A549 (cell line): Measurements from ENCODE around the gene NTN1. TPM values are rescaled to one million over a fixed set of nuclear protein-coding genes. Genes with fewer than 3 reads are reported as not detected.

Experiments used
- ATAC-seq, 2 experiments: fragments of 200-7000 bp in 1 of 2; fragments of >200 bp in 1 of 2; cut with Nextera tagmentation in 1 of 2; cut with Tn5 transposase in 1 of 2; 3 replicates each; pipeline versions ENCODE4 v1.8.0 to v1.9.1; 2018 to 2020; ENCODE audit warnings: mild to moderate bottlenecking in 1 of 2, moderate library complexity in 1 of 2
- CTCF ChIA-PET: fragments of 300-600 bp; sonication (Branson Sonifier 250); formaldehyde crosslinking; extraction: SDS; loops from one replicate; lab custom pipeline; 2021; ENCODE audit warnings: antibody characterized with exemption, inconsistent platforms; lab: Yijun Ruan, JAX
- POLR2A ChIA-PET: fragments of 350-600 bp; formaldehyde crosslinking; extraction: SDS; loops from one replicate; lab custom pipeline; 2021; ENCODE audit warnings: antibody characterized with exemption, inconsistent platforms; lab: Yijun Ruan, JAX
- DNase-seq, 2 experiments: peaks; one replicate each; pipeline versions ENCODE4 v3.0.0 to v3.0.0-alpha.2; 2011 to 2016; ENCODE audit warnings: low read depth in 1 of 2, low spot score in 1 of 2
- FAIRE-seq: peaks from 2 replicates; lab custom pipeline; 2011; peaks lifted over from hg19 to GRCh38; lab: Jason Lieb, UNC
- H3K27ac ChIP-seq, 2 experiments: fragments of >200 bp; sonication (Bioruptor Twin); formaldehyde crosslinking; 3 replicates each; pipeline ENCODE4 v1.5.1; 2016 to 2017
- H3K4me1 ChIP-seq: fragments of >200 bp; sonication (Bioruptor Twin); formaldehyde crosslinking; 3 replicates; pipeline ENCODE4 v1.6.1; 2016
- H3K4me2 ChIP-seq: fragments of >200 bp; sonication (Bioruptor Twin); formaldehyde crosslinking; 3 replicates; pipeline ENCODE4 v1.6.1; 2016
- H3K4me3 ChIP-seq: fragments of >200 bp; sonication (Bioruptor Twin); formaldehyde crosslinking; 3 replicates; pipeline ENCODE4 v1.5.1; 2016
- H3K9me3 ChIP-seq: fragments of >200 bp; sonication (Bioruptor Twin); formaldehyde crosslinking; 3 replicates; pipeline ENCODE4 v1.6.1; 2016
- CBX8 ChIP-seq: fragments of 200-600 bp; sonication (generic); IDR thresholded peaks from 2 replicates; pipeline ENCODE4 v1.6.1; 2016
- CEBPB ChIP-seq, 2 experiments: fragments of >200 bp in 1 of 2; sonication (Bioruptor Twin) in 1 of 2; formaldehyde crosslinking in 1 of 2; IDR thresholded peaks; 2 replicates each; pipeline ENCODE4 v1.6.1; 2012 to 2016
- CHD2 ChIP-seq: fragments of 150-350 bp; IDR thresholded peaks from 2 replicates; pipeline ENCODE4 v1.6.1; 2014; ENCODE audit warnings: low read length; ENCODE audit not compliant: partially characterized antibody
- CHD4 ChIP-seq: fragments of 200-600 bp; sonication (generic); IDR thresholded peaks from 2 replicates; pipeline ENCODE4 v1.6.1; 2016; ENCODE audit warnings: antibody characterized with exemption, mild to moderate bottlenecking, borderline replicate concordance
- EHMT2 ChIP-seq: fragments of 200-600 bp; sonication (generic); IDR thresholded peaks from 2 replicates; pipeline ENCODE4 v1.6.1; 2016; ENCODE audit warnings: antibody characterized with exemption, low read depth, mild to moderate bottlenecking, moderate library complexity
- FOSB ChIP-seq: fragments of 250-450 bp; sonication (Bioruptor Pico); IDR thresholded peaks from 2 replicates; pipeline ENCODE4 v1.5.0; 2020; ENCODE audit warnings: mild to moderate bottlenecking, moderate library complexity
- FOSL2 ChIP-seq, 2 experiments: fragments of 450-650 bp in 1 of 2; fragments of >200 bp in 1 of 2; sonication (Bioruptor Twin) in 1 of 2; formaldehyde crosslinking; IDR thresholded peaks; 2 replicates each; pipeline versions ENCODE4 v1.5.0 to v1.6.1; 2016 to 2020; ENCODE audit warnings: mild to moderate bottlenecking in 1 of 2, moderate library complexity in 1 of 2
- HOXB13 ChIP-seq: fragments of 250-450 bp; sonication (Bioruptor Pico); IDR thresholded peaks from 2 replicates; pipeline ENCODE4 v1.5.0; 2020; ENCODE audit warnings: low read depth, mild to moderate bottlenecking, moderate library complexity
- HOXB5 ChIP-seq: fragments of 250-450 bp; sonication (Bioruptor Pico); IDR thresholded peaks from 2 replicates; pipeline ENCODE4 v1.5.0; 2020; ENCODE audit warnings: mild to moderate bottlenecking, moderate library complexity
- KDM1A ChIP-seq: fragments of 200-600 bp; sonication (generic); IDR thresholded peaks from 2 replicates; pipeline ENCODE4 v1.6.1; 2016; ENCODE audit warnings: low read depth, mild to moderate bottlenecking
- MAFK ChIP-seq: fragments of 450-650 bp; IDR thresholded peaks from 2 replicates; pipeline ENCODE4 v1.6.1; 2014; ENCODE audit not compliant: partially characterized antibody
- MYC ChIP-seq: IDR thresholded peaks from 2 replicates; pipeline ENCODE4 v1.6.1; 2012; ENCODE audit warnings: mild to moderate bottlenecking, inconsistent platforms, low read length, improper control_type of control experiment, borderline replicate concordance
- NFE2L2 ChIP-seq: fragments of 150-350 bp; conservative IDR thresholded peaks from 2 replicates; pipeline ENCODE4 v1.6.1; 2014; ENCODE audit warnings: low read length
- POLR2A ChIP-seq: IDR thresholded peaks from 2 replicates; pipeline ENCODE4 v1.6.1; 2012; ENCODE audit warnings: mild to moderate bottlenecking, low read length
- RAD21 ChIP-seq, 2 experiments: fragments of >200 bp in 1 of 2; sonication (Bioruptor Twin) in 1 of 2; formaldehyde crosslinking in 1 of 2; IDR thresholded peaks in 1 of 2; conservative IDR thresholded peaks in 1 of 2; 2 replicates in 1 of 2; 3 replicates in 1 of 2; pipeline ENCODE4 v1.6.1; 2012 to 2018; ENCODE audit warnings: inconsistent platforms in 1 of 2
- RARB ChIP-seq: fragments of 250-450 bp; sonication (Bioruptor Pico); IDR thresholded peaks from 2 replicates; pipeline ENCODE4 v1.8.0; 2021; ENCODE audit warnings: mild to moderate bottlenecking, moderate library complexity
- SMC3 ChIP-seq: fragments of >200 bp; sonication (Bioruptor Twin); formaldehyde crosslinking; IDR thresholded peaks from 3 replicates; pipeline ENCODE4 v1.6.1; 2018; ENCODE audit warnings: inconsistent platforms
- SREBF2 ChIP-seq: fragments of 450-650 bp; IDR thresholded peaks from 2 replicates; pipeline ENCODE4 v1.6.1; 2014; ENCODE audit warnings: mild to moderate bottlenecking, moderate library complexity
- ZC3H11A ChIP-seq: fragments of 450-650 bp; IDR thresholded peaks from 2 replicates; pipeline ENCODE4 v1.6.1; 2014; ENCODE audit warnings: antibody characterized with exemption, mild to moderate bottlenecking
- WGBS: methylation state at CpG from one replicate; pipeline ENCODE4 v1.1.6; 2017; ENCODE audit errors: missing lambda C conversion rate; 5-methylcytosine and 5-hydroxymethylcytosine counted together
- polyA plus RNA-seq, 4 experiments: library from polyadenylated mRNA; depleted of rRNA in 3 of 4; stranded (reverse); fragments of >200 nt; fragmentation: RNase III in 1 of 4; extraction: RNeasy Plus Mini Kit Qiagen cat#74134 plus additional on column Dnase treatment in 1 of 4; gene quantifications; 2 replicates in 3 of 4; 3 replicates in 1 of 4; pipeline ENCODE4 v1.2.3, GENCODE V29; 2011 to 2017
- TF ChIP-seq, protein P1 (sequence below): IDR thresholded peaks from 2 replicates; pipeline ENCODE4 v1.6.1; 2012
- TF ChIP-seq, protein P2 (sequence below): IDR thresholded peaks from 2 replicates; pipeline ENCODE4 v1.6.1; 2012; ENCODE audit warnings: low read depth, borderline replicate concordance
- TF ChIP-seq, protein P3 (sequence below): IDR thresholded peaks from 2 replicates; pipeline ENCODE4 v1.6.1; 2012
- TF ChIP-seq, protein P4 (sequence below): fragments of >200 bp; sonication (Bioruptor Twin); formaldehyde crosslinking; IDR thresholded peaks from 2 replicates; pipeline ENCODE4 v1.6.1; 2016
- TF ChIP-seq, protein P5 (sequence below): fragments of >200 bp; sonication (Bioruptor Twin); formaldehyde crosslinking; IDR thresholded peaks from 3 replicates; pipeline ENCODE4 v1.5.1; 2016
- TF ChIP-seq, protein P6 (sequence below): fragments of 250-450 bp; sonication (Bioruptor Pico); IDR thresholded peaks from 2 replicates; pipeline ENCODE4 v1.5.0; 2021; ENCODE audit warnings: mild to moderate bottlenecking, moderate library complexity, borderline replicate concordance

The NTN1 gene
- polyA plus RNA-seq, 2 of the 4 experiments (the other 2 are of a cell fraction), result 0.12 to 0.13 TPM

DNA sequence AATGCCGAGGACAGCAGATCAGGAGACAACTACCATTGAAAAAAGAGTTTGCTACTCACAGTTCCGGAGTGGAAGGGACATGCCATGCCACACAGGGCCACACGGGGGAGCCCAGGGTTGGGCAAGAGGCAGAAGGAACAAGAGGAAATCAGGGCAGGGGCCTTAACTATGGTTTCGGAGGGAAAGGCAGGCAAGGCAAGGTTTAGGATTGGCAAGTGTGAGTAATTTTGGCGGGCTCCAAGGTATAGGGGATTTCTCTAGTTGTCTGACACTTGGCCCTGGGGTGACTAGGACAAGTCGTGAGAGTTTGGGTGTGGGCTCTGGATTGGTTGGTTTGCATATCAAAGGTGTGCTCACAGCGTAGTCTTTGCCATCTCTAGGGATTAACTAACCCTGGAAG is 27.0 kb upstream of the NTN1 start:
- 19% methylated on average over 7 of the region's 7 CpGs for whole genome bisulfite sequencing
- H3K4me2 ChIP-seq, result no peak overlapping the region
- DNase-seq (peak in 1 of 2 experiments; percentile 62), ATAC-seq (peak; percentile 58 to 73; a peak in 4 of 6 replicates), FAIRE-seq (no peak)
- H3K4me3 ChIP-seq, result no peak overlapping the region
- H3K27ac ChIP-seq, result no peak overlapping the region
- ChIA-PET CTCF (interaction anchor here (0.7 to 7.7 kb wide), 4 partner anchors 11 to 560 kb away, joined by 3 to 158 read pairs (median 32); no protein-coding TSS in a partner anchor), POLR2A (no interaction called here)
- H3K9me3 ChIP-seq, result no peaks in the 10 kb centered on the region
- no peaks in the 10 kb centered on the region for H3K4me1 ChIP-seq
- TF ChIP-seq CBX8 (no peak), NFE2L2 (no peak), FOSB (CRISPR knock-in tag) (no peak), MAFK (no peak), HOXB13 (no peak), HOXB5 (CRISPR knock-in tag) (no peak), ZC3H11A (no peak), CHD2 (no peak), POLR2A (no peak), SREBF2 (no peak), EHMT2 (no peak), MYC (no peak), SMC3 (peak; percentile 58), CEBPB (IDR thresholded peaks at IDR 0.05) (0 out of 4 replicates have a peak, but pooled peaks of 1 of the 2 experiments have one; percentile 29), KDM1A (no peak), RARB (no peak), CHD4 (no peak), RAD21 (conservative IDR thresholded peaks at IDR 0.05 in 1 of 2, IDR thresholded peaks at IDR 0.05 in 1 of 2) (peak; percentile 57 to 65), FOSL2 (IDR thresholded peaks at IDR 0.05) (no peak), FOSL2 (CRISPR knock-in tag; IDR thresholded peaks at IDR 0.05) (no peak)
- TF ChIP-seq, protein P1, sequence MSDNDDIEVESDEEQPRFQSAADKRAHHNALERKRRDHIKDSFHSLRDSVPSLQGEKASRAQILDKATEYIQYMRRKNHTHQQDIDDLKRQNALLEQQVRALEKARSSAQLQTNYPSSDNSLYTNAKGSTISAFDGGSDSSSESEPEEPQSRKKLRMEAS, result no peak
- TF ChIP-seq, protein P2, sequence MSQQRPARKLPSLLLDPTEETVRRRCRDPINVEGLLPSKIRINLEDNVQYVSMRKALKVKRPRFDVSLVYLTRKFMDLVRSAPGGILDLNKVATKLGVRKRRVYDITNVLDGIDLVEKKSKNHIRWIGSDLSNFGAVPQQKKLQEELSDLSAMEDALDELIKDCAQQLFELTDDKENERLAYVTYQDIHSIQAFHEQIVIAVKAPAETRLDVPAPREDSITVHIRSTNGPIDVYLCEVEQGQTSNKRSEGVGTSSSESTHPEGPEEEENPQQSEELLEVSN, result no peak
- TF ChIP-seq, protein P3, sequence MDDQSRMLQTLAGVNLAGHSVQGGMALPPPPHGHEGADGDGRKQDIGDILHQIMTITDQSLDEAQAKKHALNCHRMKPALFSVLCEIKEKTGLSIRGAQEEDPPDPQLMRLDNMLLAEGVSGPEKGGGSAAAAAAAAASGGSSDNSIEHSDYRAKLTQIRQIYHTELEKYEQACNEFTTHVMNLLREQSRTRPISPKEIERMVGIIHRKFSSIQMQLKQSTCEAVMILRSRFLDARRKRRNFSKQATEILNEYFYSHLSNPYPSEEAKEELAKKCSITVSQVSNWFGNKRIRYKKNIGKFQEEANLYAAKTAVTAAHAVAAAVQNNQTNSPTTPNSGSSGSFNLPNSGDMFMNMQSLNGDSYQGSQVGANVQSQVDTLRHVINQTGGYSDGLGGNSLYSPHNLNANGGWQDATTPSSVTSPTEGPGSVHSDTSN, result no peak
- TF ChIP-seq, protein P4, sequence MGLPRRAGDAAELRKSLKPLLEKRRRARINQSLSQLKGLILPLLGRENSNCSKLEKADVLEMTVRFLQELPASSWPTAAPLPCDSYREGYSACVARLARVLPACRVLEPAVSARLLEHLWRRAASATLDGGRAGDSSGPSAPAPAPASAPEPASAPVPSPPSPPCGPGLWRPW, result no peak
- TF ChIP-seq, protein P5, sequence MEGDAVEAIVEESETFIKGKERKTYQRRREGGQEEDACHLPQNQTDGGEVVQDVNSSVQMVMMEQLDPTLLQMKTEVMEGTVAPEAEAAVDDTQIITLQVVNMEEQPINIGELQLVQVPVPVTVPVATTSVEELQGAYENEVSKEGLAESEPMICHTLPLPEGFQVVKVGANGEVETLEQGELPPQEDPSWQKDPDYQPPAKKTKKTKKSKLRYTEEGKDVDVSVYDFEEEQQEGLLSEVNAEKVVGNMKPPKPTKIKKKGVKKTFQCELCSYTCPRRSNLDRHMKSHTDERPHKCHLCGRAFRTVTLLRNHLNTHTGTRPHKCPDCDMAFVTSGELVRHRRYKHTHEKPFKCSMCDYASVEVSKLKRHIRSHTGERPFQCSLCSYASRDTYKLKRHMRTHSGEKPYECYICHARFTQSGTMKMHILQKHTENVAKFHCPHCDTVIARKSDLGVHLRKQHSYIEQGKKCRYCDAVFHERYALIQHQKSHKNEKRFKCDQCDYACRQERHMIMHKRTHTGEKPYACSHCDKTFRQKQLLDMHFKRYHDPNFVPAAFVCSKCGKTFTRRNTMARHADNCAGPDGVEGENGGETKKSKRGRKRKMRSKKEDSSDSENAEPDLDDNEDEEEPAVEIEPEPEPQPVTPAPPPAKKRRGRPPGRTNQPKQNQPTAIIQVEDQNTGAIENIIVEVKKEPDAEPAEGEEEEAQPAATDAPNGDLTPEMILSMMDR, result peak; percentile 51
- TF ChIP-seq, protein P6, sequence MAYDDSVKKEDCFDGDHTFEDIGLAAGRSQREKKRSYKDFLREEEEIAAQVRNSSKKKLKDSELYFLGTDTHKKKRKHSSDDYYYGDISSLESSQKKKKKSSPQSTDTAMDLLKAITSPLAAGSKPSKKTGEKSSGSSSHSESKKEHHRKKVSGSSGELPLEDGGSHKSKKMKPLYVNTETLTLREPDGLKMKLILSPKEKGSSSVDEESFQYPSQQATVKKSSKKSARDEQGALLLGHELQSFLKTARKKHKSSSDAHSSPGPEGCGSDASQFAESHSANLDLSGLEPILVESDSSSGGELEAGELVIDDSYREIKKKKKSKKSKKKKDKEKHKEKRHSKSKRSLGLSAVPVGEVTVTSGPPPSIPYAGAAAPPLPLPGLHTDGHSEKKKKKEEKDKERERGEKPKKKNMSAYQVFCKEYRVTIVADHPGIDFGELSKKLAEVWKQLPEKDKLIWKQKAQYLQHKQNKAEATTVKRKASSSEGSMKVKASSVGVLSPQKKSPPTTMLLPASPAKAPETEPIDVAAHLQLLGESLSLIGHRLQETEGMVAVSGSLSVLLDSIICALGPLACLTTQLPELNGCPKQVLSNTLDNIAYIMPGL (CRISPR knock-in tag), result no peak
